Raji (cell line): ENCODE measurements around the gene CCKAR.

Source experiments
- POLR2A ChIP-seq: IDR thresholded peaks from 2 replicates; pipeline ENCODE4 v1.6.1; 2011; ENCODE audit warnings: low read depth, low read length, control low read depth; ENCODE audit not compliant: insufficient read depth

CCKAR gene

DNA sequence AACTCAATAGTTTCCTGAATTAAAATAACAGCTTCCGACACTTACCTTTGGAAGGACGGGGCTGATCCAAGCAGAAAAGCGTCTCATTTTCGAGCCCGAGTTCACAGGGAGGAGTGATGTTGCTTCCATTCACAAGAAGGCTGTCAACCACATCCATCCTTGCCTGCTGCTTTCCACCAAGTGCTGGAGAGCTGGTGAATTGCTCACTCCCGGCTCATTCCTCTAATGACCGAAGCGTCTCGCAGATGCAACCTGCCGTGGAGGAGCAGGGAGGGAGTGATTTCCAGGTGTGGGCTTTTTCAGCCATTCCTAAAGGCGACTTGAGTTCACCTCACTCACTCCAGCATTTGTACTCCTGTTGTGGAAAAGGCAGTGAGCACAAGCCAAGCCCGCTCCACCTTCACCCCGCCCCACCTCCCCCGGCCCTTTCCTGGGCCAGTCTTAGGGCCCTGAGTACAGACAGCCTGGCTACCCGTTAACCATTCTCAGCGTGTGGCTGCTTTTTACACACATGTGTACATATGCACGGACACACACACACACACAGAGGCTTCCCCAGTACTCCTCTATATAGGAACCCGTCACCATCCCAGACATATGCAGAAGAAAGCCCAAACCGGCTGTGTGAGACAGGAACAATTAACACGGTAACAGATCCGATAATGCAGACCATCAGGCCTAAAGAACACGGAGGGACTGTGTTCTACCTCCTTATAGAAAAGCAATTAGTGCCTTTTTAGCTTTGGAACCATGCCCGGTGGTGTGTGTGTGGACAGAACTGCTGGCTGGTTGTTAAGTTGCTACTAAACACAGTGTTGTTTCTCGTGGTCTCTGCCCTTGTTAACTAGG lies at the start of gene CCKAR:
Gene CCKAR (minus strand): TSS at position 374 of the 849 bp plus-strand sequence. CDS start 217 bp downstream, at position 157.
- TF ChIP-seq POLR2A, result no peak

DNA sequence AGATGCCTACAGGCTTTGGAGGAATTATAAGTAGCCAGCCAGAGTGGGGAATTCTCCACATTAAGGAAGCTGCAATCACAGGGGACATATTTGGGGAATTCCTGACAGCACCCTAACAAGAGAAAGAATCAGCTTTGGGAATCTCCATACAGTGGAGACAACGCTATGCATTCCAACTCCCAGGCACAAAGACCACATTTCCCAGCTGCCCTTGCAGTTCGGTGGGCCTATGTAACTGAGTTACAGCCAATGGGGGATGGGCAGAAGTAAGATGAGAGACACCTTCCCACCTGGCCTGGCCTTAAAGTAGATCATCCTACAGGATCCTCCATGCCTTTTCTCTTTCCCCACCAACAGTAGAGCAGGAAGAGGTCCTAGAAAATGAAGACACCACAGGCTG lies 43.4 kb upstream of the CCKAR start:
- TF ChIP-seq POLR2A, result no peak

- no peak for TF ChIP-seq POLR2A
Observed at GRCh38 chr4:26531491-26532116, 41.3 kb upstream of the CCKAR start.

DNA sequence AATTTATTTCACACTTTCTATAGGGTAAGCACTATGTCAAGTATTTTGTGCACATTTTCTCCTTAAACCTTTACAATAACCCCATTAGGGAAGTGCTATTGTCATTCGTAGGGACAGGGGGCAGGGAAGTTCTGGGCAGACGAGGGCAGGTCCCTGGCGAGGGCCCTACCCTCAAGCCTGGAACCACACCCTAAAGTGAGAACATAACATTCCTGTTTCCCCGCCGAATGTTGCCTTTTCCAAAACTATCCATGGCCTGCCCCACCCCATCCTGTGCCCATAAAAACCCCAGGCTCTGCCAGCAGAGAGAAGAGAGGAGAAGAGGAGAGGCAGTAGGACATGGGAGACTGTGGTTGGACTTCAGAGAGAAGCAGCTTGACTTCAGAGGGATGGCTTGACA lies 39.8 kb upstream of the CCKAR start:
- TF ChIP-seq POLR2A, result no peak

GRCh38 chr4:26529479-26529878 lies 39.2 kb upstream of the CCKAR start:
- TF ChIP-seq POLR2A, result no peak

GRCh38 chr4:26525771-26526150 lies 35.5 kb upstream of the CCKAR start:
- TF ChIP-seq POLR2A, result no peak

GRCh38 chr4:26525136-26525770 lies 35.0 kb upstream of the CCKAR start:
- TF ChIP-seq POLR2A, result no peak

DNA sequence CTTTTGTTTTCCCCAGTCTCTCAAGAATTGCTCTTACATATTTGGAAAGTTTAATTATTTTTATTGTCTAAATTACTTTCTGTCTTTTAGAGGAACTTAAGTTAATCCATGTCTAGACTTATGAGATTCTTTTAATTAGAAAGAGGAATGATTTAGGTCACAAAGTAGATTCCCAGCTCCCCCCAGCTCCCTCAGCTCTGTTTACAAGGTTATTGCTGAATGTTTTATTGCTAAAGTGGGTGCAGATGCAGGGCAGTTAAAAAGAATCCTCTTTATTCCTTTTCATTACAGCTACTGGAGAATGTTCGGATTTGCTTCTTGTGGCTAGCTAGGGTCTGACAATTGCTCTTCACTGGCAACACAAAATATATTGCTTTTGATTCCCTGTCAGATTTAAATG lies 33.7 kb upstream of the CCKAR start:
- TF ChIP-seq POLR2A, result no peak

DNA sequence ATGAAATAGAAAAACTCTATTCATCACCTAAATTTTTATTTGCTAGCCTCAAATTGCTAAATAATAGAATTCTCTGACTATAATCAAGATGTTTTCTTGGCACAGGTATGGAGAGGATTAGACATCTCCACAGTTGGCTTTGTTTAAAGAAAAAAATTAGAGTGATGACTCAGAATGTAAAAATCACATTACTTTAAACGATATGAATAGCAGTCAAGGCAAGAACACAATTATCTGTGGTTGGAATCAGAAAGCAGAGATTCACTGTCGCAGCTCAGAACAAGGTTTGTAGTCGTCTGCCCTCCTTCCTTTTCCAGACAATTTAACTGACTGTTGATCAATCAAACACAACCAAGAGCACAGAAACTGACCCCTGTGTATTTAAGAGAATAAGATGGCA lies 32.2 kb upstream of the CCKAR start:
- TF ChIP-seq POLR2A, result no peak

DNA sequence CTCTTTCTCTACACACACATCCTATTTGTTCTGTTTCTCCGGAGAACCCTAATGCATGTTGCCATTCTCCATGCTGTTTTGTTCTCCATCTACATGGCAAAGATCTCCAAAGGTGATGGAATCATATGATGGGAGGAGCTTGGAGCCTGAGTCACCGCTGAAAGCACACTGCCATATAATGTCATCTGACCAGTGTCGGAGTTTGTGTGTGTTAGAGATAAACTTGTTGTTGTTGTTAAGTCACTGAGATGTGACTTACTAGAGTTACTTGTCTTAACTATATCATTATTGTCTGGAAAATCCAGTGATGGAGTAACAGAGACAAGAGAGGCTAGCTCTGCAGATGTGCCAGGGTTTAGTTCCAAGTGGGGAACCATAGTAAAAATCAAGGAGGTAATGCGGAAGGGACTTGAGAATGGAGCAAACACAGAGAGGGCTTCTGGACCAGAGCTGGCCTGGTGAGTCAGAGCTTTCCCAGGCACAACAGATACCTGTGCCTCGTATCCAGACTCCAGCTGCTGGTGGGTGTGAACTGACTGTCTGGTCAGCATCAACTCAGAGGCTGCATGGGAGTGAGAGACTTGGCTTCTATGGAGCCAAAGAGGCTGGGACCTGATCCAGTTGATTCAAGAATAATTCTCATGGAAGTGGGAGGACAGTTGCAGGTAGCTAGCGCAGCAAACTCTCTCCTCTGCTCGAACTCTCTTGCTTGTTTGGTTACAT lies 30.6 kb upstream of the CCKAR start:
- TF ChIP-seq POLR2A, result no peak

DNA sequence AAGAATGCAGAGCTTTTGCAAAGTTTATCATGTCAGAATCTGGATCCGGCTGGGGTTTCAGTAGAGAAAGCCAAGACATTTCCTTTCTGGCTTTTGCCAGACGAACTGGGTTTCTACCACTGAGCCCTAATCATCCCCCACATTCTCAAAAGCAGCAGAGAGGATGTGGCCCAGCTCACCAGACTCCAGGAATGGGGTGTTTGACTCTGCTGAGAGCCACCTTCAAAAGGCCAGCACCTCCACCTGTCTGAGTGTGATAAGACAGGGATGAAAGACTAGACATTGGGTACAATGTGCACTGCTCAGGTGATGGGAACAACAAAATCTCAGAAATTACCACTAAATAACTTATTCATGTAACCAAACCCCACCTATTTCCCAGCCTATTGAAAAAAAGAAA lies 25.7 kb upstream of the CCKAR start:
- TF ChIP-seq POLR2A, result no peak

DNA sequence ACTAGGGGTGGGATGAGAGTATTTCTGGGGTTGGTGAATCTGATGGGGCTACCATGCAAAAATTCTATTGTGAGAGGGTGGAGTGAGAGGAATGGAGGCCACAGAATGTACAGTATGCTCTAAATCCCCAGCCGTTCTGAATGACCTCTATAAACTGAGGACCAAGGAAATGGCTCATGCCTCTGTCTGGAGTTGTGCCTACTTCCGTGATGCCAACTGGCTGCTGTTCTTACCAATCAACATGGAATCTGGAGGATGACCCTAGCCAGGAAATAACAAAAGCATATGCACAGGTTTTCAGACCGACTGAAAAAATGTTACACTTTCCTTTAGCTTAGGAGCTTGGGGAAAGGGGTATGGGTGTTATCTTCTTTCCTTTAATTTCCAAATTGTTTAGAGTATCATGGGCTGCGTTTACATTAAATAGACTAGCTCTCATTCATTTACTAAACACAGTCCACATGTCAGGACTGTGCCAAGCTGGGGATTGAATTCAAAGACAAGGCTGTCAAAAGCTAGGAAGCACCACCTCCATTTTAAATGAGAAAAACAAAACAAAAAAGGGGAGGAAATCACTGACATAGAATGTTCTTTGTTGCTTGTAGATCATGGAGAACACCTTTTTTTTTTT lies 20.2 kb upstream of the CCKAR start:
- TF ChIP-seq POLR2A, result no peak

DNA sequence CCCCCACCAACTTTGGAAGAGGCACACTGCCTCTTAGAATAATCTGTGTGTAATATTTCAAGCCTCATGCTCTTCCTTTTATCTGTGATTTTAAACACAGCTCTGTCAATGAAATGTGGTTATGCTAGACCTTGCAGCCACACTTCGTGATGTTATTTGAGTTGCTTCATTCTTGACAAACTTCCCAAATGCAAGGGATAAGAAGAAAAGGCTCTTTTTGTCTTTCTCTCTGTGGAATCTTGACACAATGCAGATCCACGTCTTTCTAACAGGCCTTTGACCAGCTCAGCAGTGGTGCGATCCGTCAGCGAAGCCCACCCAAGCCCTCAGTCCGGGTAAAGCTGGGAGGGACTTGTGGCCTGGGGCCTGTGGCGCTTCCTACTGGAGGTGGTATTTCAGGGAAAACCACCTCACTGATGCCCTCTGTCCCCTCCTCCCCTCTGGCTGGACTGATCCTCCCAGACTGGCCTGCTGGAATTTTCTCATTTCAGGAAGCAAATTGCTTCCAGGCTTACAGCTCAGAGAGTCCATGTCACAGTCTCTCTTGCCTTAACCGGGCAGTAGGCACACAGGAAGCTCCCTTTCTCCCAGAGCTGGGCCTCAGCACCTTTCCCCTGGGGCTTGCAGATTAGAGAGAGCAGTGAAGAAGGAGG lies 19.5 kb upstream of the CCKAR start:
- no peak for TF ChIP-seq POLR2A

GRCh38 chr4:26507286-26507685 lies 17.0 kb upstream of the CCKAR start:
- TF ChIP-seq POLR2A, result no peak
